ENCODE results near the gene ZCCHC24.

GRCh38 chr10:79482741-79483140 is 37.3 kb upstream of the ZCCHC24 start:
- no peak for TF ChIP-seq CTCF (IDR thresholded peaks at IDR 0.05)
- no peak for TF ChIP-seq POLR2AphosphoS5 (IDR thresholded peaks at IDR 0.05)
- no peak for TF ChIP-seq EP300 (IDR thresholded peaks at IDR 0.05)
- TF ChIP-seq POLR2A (IDR thresholded peaks at IDR 0.05) = no peak

All from stomach (tissue), 4 donors.